GM20431 (cell line): ENCODE data around the gene NCAM2.

Experiments
- in situ Hi-C: fragments of 300-500 bp; cut with MseI, MboI; formaldehyde crosslinking; loops from one replicate; pipeline ENCODE4 v1.15.0; 2020; ENCODE audit warnings: low sequenced_read_pairs; ENCODE audit not compliant: unreplicated experiment

The NCAM2 gene

DNA sequence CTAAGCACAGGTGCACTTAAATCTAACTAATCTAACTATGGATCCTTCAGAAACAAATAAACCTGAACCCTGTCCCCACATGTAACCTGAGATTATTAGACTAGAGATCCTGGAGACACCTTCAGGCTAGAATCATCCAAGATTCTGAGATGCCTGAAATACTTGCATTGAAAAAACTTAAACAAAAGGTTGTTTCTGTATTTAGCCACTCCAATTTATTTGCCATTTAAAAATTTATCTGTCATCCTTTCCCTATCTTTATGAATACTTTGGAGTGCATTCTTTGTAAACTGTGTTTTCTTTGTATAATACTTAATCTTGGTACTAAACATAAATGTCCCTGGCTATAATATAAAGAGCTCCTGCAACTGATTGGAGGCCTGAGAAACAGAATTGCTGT lies 270.7 kb downstream of the NCAM2 start:
- in situ Hi-C loops = no loop called here

GRCh38 chr21:21279193-21279901 lies 281.1 kb downstream of the NCAM2 start:
- in situ Hi-C loops = no loop called here

DNA sequence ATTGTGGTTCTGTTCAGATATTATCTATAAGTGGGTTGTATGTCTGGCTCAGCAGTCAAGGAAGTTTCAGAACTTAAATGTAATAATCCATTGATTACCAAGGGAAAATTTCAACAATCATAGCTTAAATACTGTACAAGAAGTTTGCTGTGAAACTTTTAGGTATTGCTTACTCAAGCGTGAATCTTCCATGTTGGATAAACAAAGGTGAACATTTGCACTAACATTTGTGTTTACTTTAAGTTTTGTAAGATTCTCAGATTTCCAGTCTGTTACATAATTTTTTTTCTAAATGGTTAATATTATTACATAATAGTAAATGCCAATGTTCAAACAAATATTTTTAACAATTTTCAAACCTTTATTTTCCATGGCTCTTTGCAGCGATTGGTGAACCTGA lies 285.6 kb downstream of the NCAM2 start:
- in situ Hi-C loops = no loop called here

DNA sequence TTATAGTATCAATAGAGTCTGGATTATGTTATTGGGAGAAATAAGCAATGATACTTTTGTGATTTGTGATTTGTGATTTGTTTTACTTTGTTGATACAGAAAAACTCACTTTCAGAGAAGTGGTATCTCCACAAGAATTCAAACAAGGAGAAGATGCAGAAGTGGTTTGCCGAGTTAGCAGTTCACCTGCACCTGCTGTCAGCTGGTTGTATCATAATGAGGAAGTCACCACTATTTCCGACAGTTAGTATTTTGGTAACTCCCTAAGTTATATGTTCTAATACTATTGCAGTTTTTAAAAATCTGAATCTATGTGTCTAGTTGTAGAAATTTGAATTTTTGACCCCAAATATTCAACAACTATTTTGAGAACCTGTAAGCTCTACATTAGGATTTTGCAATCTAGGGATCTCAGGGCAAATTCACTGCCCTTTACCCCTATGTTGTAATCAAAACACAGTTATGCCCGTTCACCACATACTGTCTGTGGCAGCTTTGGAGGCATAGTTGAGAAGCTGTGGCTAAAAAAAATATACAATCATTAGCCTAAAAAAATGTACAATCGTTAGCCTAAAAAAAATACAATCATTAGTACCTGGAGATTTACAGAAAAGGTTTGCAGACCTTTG lies 288.1 kb downstream of the NCAM2 start:
- in situ Hi-C loops = no loop called here

GRCh38 chr21:21290751-21291150 lies 292.5 kb downstream of the NCAM2 start:
- in situ Hi-C loops = no loop called here

- in situ Hi-C loops = no loop called here
These were observed 293.8 kb downstream of the NCAM2 start for GRCh38 chr21:21291883-21292569.

- in situ Hi-C loops = no loop called here
These were observed 297.1 kb downstream of the NCAM2 start for GRCh38 chr21:21295303-21295702.

DNA sequence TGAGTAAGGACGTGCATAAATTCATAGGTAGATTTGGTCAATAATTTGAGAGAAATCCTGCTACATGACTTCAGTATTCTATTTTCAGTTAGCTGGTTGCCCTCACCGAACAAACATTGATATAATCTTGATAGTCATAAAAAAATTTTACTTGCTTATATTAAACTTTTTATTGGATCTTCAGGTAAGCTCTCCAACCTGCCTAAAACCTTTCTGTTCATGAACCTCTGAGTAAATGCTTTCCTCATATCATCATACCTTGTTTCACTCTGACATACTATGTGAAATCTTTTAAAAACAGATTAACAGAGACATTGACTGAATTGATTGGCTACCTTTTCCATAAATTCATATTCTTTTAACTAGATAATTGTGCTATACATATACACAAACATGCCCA lies 299.0 kb downstream of the NCAM2 start:
- in situ Hi-C loops = no loop called here

GRCh38 chr21:21301013-21301412 lies 302.8 kb downstream of the NCAM2 start:
- in situ Hi-C loops = no loop called here

- in situ Hi-C loops = no loop called here
These were observed 311.3 kb downstream of the NCAM2 start for GRCh38 chr21:21309510-21309909.

DNA sequence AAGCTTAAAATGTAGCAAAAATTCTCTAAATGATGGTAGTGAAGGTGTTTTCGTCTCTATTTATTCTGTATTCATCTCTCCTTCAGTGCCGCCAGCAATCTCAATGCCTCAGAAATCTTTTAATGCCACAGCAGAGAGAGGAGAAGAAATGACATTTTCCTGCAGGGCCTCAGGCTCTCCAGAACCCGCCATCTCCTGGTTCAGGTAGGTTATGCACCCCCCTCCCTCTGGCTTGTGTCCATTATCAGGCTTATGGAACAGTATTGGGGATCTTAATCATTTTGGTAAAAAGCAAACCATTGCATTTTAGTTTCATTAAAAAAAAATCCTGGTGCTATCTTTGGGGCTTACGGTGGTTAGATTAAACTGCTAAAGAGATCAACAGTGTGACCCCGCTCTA lies 326.1 kb downstream of the NCAM2 start:
- in situ Hi-C loops = no loop called here

GRCh38 chr21:21332492-21332891 lies 334.3 kb downstream of the NCAM2 start:
- in situ Hi-C loops = no loop called here

- in situ Hi-C loops = no loop called here
These were observed 342.8 kb downstream of the NCAM2 start for GRCh38 chr21:21341041-21341440.

DNA sequence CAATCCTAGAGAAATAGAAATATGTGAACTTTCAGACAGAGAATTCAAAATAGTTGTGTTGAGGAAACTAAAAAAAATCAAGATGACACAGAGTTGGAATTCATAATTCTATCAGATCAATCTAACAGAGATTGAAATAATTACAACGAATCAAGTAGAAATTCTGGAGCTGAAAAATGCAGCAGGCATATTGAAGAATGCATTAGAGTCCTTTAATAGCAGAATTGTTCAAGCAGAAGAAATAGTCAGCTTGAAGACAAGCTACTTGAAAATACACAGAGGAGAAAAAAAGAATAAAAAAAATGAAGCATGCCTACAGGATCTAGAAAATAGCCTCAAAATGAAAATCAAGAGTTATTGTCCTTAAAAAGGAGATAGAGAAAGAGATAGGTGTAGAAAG lies 347.1 kb downstream of the NCAM2 start:
- in situ Hi-C loops = no loop called here

- in situ Hi-C loops = no loop called here
These were observed 347.7 kb downstream of the NCAM2 start for GRCh38 chr21:21345872-21346271.

- in situ Hi-C loops = no loop called here
These were observed 368.1 kb downstream of the NCAM2 start for GRCh38 chr21:21366277-21366676.

DNA sequence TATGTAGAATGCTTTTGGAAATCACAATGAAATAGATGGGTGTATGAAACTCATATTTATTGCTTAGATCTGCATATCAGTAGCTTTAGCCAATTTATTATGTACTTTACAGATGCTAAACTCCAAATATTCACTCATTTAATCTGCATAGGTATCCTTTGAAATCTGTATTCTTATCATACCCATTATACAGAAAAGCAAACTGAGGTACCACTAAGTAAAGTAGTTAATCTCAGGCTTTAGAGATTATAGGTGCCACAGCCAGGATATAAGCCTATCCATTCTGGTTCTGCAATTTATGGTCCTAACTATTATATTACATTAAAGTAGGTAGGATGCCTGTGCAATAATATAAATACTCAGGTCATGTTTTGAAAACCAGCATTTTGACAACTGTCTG lies 369.4 kb downstream of the NCAM2 start:
- in situ Hi-C loops = no loop called here

- in situ Hi-C loops = no loop called here
These were observed 375.8 kb downstream of the NCAM2 start for GRCh38 chr21:21373969-21374368.

DNA sequence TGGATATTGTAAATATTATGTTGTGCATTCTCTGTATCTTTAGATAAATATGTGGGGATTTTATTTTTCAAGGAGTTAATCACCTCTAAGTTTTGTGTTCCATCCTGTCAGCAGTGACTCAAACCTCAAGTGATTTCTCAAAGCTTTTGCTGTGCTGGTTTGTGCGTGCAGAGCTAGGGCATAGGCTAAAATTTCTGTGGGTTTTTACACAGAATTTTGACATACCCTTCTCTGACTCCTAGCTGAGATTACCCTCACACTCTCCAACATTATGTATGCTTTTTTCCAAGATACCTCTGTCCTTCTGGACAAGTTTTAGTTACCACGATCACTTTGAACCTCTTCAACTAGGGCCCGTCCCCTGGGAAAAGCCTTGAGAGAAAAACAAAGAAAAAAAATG lies 384.9 kb downstream of the NCAM2 start:
- in situ Hi-C loops = no loop called here

DNA sequence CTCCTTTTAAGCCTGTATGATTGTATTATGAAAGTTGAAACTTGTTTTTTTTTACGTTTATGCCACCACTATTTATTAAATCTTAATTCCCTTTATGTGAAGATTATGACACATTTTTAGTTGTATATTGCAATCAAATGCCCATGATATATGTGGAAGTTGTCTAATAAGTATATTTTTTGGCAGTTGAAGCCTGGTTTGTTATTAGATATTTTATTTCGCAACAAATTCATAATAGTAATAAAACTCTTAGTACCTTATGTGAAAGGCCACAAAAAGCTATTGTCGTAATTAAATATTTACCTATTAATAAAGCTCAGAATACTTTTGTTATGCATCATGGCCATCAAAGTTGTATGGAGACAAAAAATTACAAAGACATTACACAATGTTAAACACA lies 386.8 kb downstream of the NCAM2 start:
- in situ Hi-C loops = no loop called here

DNA sequence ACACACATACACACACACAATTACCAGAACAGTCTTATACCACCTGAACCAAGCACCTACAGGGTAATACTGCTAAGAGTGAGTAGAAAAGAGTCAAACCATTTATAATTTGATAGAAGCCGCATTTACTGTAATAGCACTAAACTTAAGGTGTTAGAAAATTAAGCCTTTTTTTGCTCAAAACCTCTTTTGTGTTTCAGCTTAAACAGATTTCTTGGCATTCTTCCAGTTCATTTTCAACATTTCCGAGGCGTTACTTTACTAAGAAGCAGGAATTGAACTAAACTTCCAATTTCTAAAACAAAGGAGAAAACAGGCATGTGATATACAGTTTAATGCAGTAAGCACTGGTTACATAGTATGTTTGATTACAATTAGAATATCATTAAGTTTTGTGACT lies 387.2 kb downstream of the NCAM2 start:
- in situ Hi-C loops = no loop called here
